GM19351 (cell line): ENCODE data around the gene RNF13.
"Not testable (repeated sequence)": the region's sequence is repeated elsewhere in the genome, so short reads cannot be mapped to it uniquely, and the experiment has no call there.

Source experiments
- ATAC-seq: cut with Tn5 transposase; IDR thresholded peaks from one replicate; pipeline ENCODE4 v1.9.1; 2021; ENCODE audit warnings: mild to moderate bottlenecking, moderate library complexity; ENCODE audit not compliant: unreplicated experiment

RNF13 gene

GRCh38 chr3:149983053-149983452 lies 170.0 kb downstream of the RNF13 start:
- ATAC-seq: not testable (repeated sequence)

- ATAC-seq: no peak
These were observed 170.6 kb downstream of the RNF13 start for GRCh38 chr3:149983628-149984027.

- no peak for ATAC-seq
These were observed 176.3 kb downstream of the RNF13 start for GRCh38 chr3:149989307-149989706.

GRCh38 chr3:149990423-149990948 lies 177.5 kb downstream of the RNF13 start:
- no peak for ATAC-seq

GRCh38 chr3:149992416-149993058 lies 179.5 kb downstream of the RNF13 start:
- no peak for ATAC-seq

- ATAC-seq: no peak
These were observed 185.9 kb downstream of the RNF13 start for GRCh38 chr3:149998946-149999345.

- no peak for ATAC-seq
These were observed 186.4 kb downstream of the RNF13 start for GRCh38 chr3:149999421-149999820.

GRCh38 chr3:150000641-150001040 lies 187.6 kb downstream of the RNF13 start:
- ATAC-seq: no peak

GRCh38 chr3:150005243-150006112 lies 192.5 kb downstream of the RNF13 start:
- no peak for ATAC-seq

- no peak for ATAC-seq
These were observed 193.8 kb downstream of the RNF13 start for GRCh38 chr3:150006794-150007193.
